ENCODE measurements around the gene SEMA5A.

SEMA5A gene

DNA sequence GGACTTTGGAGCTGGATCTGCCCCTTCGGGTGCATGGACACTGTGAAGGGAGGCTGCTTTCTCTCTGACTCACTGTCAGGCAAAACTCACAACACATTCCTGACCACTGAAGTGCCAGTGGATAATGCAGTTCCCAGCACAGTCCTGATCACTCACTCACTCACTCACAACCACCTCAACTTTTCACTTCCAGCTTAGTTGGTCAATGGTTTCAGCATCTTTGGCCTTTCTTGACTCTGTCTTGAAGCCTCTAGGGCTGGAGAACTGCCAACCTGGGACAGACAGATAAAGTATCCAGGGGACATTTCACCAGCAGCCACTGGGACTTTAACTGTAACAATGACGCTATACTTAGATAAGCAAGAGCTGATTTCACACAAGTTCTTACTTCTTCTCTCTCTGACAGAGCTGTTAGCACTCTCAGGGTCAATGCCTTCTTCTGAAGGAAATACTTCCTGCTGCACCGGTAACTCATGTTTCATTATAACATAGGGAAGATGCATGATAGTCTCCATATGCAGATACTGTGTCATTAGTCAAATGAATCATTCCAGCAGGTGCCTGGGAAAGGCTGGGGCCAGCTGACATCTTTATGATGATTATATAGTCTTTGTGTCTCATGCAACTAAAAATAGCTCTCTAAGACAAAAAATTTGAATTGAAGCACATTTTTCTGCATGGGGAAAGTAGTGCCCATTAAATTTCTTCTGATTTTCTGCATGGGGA, 499.0 kb downstream of the SEMA5A start:
- FAIRE-seq = no peak

GRCh38 chr5:9045946-9046345, 499.9 kb downstream of the SEMA5A start:
- FAIRE-seq = no peak

GRCh38 chr5:9042241-9042640, 503.6 kb downstream of the SEMA5A start:
- no peak for FAIRE-seq

- FAIRE-seq = no peak
Measured at GRCh38 chr5:9040475-9040874, 505.4 kb downstream of the SEMA5A start.

DNA sequence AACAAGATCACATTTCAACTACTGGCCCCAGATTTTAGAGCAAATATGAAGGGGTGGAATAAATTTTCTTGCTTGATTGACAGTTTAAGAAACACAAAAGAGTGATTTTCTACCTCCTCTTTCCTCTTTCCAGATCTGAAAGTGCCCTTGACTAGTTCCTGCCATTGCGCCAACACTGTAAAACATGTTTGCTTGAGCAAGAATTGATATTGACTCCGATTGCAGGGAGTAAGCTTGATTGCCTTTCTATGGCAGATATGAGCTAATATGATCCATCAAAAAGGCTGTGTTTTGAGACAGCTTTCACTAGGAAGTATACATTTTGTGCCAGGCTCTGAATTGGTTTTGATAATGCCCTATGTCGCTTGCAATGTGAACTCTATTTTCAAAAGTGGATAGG, 508.8 kb downstream of the SEMA5A start:
- FAIRE-seq = no peak

DNA sequence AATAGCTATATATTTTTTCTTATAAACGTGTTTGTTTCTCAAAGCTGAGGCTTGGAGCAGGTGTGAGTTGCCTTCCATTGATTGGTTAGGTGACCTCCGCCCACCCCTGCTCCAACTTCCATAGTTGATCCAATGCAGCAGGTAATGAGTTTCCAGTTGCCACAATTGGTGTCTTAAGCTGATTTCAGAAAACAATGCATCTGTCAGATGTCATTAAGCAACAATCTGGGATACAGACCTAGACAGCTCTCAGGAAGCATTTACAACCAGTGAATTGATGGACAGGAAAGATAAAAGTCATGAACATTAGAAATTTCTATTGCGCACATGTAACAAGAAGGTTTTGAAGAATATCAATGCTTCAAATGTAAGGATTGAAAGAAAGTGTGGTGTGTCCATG, 510.5 kb downstream of the SEMA5A start:
- no peak for FAIRE-seq

GRCh38 chr5:9034649-9035048, 511.2 kb downstream of the SEMA5A start:
- no peak for FAIRE-seq

GRCh38 chr5:9033524-9033923, 512.4 kb downstream of the SEMA5A start:
- no peak for FAIRE-seq

- FAIRE-seq = no peak
Measured at GRCh38 chr5:9025942-9026341, 519.9 kb downstream of the SEMA5A start.

GRCh38 chr5:9020996-9021395, 524.9 kb downstream of the SEMA5A start:
- FAIRE-seq = no peak

DNA sequence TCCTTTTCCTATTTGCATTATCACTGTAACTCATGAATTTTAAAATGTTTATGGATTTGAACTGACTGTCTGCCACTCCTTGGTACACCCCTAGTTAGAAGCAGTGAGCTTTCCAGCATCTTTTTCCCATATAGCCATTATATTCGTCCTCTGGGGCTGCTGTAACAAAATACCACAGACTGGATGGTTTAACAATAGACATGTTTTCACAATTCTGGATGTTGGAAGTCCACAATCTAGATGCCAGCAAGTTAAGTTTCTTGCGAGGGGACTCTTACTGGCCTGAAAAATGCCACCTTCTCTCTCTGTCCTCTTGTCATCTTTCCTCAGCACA, 530.0 kb downstream of the SEMA5A start:
- no peak for FAIRE-seq

DNA sequence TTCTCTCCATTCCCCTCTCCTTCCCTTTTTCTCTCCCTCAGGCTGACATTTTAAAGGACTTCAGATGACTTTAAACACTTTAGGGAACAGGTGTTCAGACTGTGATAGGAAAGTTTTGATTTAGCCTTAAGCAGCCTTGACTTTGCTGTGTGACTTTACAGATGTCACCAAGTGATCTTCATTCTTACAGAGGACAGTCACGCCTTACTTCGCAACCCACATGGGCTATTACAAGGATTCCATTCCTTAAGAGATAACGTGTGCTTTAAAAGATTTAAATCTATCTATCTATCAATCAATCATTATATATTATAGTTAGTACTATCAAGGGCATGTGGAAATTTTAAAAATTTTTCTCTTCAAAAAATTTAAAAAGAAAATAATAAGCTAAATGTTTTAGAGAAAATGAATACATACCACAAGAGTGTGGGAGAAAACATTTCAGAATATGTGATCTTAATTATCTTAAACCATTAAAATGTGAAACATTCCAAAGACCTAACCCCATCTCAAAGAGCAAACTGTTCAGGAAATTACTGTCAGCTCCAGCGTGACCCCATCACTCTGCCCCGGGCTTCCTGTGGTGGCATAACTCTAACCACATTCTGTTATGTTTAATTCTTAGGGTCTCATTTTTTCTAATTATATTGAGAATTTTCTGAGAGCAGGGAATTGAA, 530.5 kb downstream of the SEMA5A start:
- no peak for FAIRE-seq

- FAIRE-seq = no peak
Measured at GRCh38 chr5:9013147-9013546, 532.7 kb downstream of the SEMA5A start.

DNA sequence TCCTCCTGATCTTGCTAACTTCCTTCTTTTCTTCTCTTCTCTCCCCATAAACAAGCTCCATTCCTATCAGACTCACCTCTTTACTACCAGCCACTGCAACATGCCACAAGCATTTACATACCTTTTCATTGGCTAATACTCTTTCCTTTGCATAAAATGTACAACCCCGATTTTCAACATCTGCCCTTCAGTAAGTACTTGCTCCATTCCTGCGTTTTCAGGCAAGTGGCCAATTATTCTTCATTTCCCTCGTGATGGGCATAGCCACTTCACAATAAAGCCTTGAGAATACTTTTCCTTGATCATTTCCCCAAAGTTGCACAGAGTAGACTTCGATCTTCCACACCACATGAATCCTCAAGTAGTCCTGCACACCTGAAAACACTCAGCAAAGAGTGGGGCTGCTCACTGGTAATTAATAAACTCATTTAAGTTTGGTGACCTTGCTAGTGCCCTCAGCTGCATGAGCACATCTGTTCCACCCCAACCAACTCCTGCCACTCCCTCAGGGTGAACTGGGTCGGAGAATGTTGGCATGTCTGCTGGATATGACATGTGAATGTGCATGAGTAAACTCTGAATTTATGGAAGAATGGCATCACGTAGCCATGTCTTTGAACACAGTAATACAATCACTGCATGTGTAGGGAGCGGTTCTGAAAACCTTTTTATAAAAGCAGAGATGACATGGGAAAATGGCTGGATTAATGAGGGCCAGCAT, 535.8 kb downstream of the SEMA5A start:
- FAIRE-seq = no peak

GRCh38 chr5:8997542-8998070, 548.3 kb downstream of the SEMA5A start:
- no peak for FAIRE-seq

- FAIRE-seq = no peak
Measured at GRCh38 chr5:8993031-8993430, 552.8 kb downstream of the SEMA5A start.
